Ammon's horn (tissue), 1 donor: ENCODE results near the gene RHBDF2.

Experiments used
- DNase-seq: peaks from one replicate; pipeline ENCODE4 v3.0.0-alpha.2; 2016; ENCODE audit warnings: low spot score

Gene RHBDF2

DNA sequence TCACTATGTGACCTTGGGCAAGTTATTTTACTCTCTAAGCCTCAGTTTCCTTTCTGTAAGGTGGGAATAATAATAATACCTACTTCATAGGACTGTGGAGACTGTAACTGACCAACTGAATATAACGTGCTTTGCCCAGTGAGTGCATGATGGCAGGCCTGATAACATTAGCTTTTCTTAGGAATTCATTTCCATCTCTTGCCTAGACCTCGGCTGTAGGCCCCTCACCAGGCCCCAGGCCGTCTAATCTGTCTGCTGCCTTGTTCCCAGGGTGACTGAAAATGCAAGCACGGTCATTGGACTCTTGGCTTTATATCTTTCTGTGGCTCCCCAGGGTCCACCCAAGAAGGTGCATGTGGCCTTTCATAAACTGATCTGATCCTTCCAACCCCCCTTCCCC, 41.5 kb downstream of the RHBDF2 start:
- no peak for DNase-seq

- no peak for DNase-seq
Observed at GRCh38 chr17:76458580-76459490, 42.4 kb downstream of the RHBDF2 start.

DNA sequence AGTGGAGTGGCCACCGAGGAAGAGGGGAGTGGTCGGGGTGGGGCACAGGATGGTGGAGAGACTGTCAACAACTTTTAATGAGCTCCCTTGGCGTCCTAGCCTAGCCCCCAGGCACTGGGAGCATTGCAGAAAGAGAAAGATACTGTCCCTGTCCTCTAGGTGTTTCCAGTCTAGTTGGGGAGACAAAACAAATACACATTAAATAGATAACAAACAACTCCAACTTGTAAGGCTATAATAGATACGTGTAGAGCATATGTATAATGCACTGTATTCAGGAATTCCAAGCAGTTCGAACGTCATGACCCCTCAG, 47.8 kb downstream of the RHBDF2 start:
- no peak for DNase-seq

DNA sequence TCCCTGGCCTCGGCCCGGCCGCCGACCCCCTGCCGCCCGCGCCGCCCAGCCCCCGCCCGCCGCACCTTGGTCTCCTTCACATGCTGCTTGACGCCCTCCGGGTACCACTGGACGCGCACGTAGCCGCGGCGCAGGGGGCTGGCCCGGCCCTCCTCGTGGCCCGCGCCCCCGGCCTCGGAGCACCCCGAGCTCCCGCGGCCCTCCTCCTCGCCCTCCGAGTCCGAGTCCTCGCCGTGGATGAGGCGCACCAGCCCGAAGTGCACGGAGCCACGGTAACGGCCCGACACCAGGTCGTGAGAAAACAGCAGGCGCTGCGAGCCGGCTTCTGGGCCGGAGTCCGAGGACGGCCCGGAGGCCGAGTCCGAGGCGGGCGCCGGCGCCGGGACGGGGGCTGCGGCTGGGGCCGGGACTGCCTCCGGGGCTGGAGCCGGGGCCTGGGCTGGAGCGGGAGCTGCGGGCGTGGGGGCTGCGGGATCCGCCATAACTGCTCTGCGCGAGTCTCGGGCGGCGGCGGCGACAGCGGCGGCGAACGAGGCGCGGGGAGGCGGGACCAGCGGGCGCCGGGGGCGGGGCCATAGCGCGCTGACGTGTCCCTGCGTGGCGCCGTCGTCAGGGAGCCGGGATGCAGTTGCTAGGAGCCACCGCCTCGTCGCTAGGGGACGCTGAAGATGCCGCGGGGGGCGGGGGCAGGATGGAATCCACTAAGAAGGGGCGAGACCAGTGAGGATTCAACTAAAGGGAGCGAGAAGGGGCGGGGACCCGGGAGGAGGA, 48.4 kb downstream of the RHBDF2 start, which contains the start of gene UBE2O:
TSS of gene UBE2O (minus strand) at position 493 of the 771 bp plus-strand sequence. CDS start at position 482, 11 bp downstream.
- peak; percentile 93 for DNase-seq

DNA sequence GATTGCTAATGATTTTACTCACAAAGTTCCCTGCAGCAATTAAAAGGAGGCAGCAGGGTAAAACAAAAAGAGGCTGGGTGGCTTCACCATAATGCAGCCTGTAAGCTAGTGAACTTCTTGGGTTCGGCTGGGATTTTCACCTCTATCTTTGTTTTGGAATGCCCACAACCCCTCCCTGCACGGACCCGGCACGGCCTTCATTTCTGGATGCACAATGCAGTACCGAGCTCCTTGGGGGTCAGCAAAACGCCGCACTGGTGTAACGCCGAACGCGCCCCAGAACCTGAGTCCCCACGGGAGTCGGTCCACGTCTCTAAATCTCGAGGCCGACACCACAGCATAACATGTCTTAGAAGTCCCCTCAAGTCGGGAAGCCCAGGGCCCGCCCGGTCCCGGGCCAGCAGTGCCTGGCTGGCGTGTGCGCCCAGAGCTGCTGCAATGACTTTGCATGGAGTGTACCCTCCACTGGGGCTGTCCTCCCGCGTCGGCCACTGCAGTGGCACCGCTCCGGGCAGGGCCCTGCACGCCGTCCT, 49.0 kb downstream of the RHBDF2 start:
- no peak for DNase-seq

DNA sequence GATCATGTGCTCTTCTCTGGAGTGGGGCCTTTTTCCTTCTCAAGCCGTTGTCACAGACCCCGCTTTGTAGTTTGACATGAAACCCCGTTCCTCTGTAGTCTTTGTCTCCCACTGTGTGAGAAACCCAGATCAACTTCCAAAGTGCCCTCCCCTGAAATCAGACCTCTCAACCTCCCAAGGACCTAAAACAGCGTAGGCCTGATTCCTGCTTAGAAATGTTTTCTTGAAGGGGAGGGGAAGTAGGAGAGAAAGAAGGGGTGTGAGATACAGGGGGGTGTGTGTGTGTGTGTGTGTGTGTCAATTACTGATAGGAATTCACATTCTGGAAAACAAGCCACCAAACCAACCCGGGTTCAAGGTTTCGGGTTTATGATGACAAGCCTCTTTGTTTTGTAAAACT, 49.7 kb downstream of the RHBDF2 start:
- DNase-seq = no peak

- no peak for DNase-seq
Observed at GRCh38 chr17:76449126-76449525, 52.1 kb downstream of the RHBDF2 start.

GRCh38 chr17:76447931-76448652, 53.1 kb downstream of the RHBDF2 start:
- no peak for DNase-seq

- no peak for DNase-seq
Observed at GRCh38 chr17:76446449-76447231, 54.6 kb downstream of the RHBDF2 start.

- DNase-seq = no peak
Observed at GRCh38 chr17:76445697-76446448, 55.4 kb downstream of the RHBDF2 start.

- no peak for DNase-seq
Observed at GRCh38 chr17:76444518-76445311, 56.5 kb downstream of the RHBDF2 start.

DNA sequence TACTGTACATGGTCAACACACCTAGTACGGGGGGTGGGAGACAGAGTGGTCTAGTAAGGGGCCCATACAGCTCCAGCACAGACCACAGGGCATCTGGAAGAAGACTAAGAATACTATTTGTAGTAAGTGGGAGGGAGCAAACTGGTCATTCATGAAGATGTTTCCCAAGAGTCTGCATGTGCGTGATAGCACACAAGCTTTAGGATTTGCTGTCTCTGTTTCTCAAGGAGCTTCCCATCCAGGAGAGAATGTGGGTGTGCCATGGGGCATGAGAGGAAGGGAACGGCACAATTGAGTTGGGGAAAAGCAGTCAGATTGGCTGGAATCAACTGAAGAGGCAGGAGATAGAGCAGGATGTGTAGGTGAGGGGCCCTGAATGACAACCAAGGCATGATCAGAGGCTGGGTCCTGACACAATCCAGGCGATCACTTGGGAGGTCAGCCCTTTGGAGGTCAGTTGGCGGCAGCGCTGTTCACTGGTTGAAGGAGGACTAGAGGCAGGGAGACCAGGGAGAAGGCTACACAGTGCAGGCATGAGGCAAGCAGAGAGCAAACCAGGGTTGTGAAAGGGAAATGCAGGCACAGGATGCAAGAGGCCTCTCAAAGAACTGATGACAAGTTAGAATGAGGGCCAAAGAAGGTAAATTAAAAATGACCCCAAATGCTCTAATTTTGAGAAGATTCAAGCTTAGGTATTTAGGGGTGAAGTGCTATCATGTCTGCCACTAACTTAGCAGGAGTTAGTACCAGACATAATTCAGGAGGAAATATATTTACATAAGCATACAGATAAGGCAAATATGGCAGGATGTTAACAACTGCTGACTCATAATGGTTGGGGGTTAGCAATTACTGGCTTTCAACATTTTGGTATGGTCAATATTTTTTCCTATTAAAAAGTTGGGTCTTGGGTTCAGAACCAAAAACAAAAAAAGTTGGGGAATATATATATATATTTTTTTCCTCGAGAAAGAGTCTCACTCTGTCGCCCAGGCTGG, 58.6 kb downstream of the RHBDF2 start:
- DNase-seq = no peak

GRCh38 chr17:76441686-76442340, 59.4 kb downstream of the RHBDF2 start:
- no peak for DNase-seq

- no peak for DNase-seq
Observed at GRCh38 chr17:76440751-76441362, 60.4 kb downstream of the RHBDF2 start.

GRCh38 chr17:76439314-76439928, 61.8 kb downstream of the RHBDF2 start:
- DNase-seq = no peak

- no peak for DNase-seq
Observed at GRCh38 chr17:76438906-76439305, 62.3 kb downstream of the RHBDF2 start.
